Measurements from ENCODE around the gene MUC5AC. TPM values are rescaled to one million over a fixed set of nuclear protein-coding genes. Genes with fewer than 3 reads are reported as not detected.

The MUC5AC gene
- polyA plus RNA-seq, 1 donor (not counting 4 experiments of a cell fraction or from before 2014, with no cell fraction given): not detected

- H3K9me1 ChIP-seq (ENCODE audit: control insufficient read depth, extremely low read depth, insufficient read depth, low read length): no peaks in the 10 kb centered on the region
- H3K27me3 ChIP-seq (ENCODE audit: control insufficient read depth, extremely low read depth, insufficient read depth, low read length): no peaks in the 10 kb centered on the region
- FAIRE-seq (no peak), DNase-seq (ENCODE audit: low read depth, low spot score) (no peak)
- H3K9ac ChIP-seq (ENCODE audit: control insufficient read depth, extremely low read depth, insufficient read depth, low read length): no peak overlapping the region
- TF ChIP-seq CTCF (optimal IDR thresholded peaks at IDR 0.05 in 1 of 3, IDR thresholded peaks at IDR 0.05 in 1 of 3, conservative IDR thresholded peaks at IDR 0.05 in 1 of 3; ENCODE audit: extremely low read depth in 1 of 3, insufficient read depth in 2 of 3, low read length in 3 of 3) (no peak), EZH2 (IDR thresholded peaks at IDR 0.05; ENCODE audit: low read length) (no peak)
- H3K4me1 ChIP-seq (ENCODE audit: control insufficient read depth, extremely low read depth, insufficient read depth, low read length): no peaks in the 10 kb centered on the region
- H3K4me3 ChIP-seq (ENCODE audit: control insufficient read depth in 2 of 3, extremely low read depth in 1 of 3, insufficient read depth in 2 of 3, low read depth in 1 of 3, low read length in 3 of 3): no peak overlapping the region
- no peaks in the 10 kb centered on the region for H4K20me1 ChIP-seq (ENCODE audit: control insufficient read depth, extremely low read depth, insufficient read depth, low read length)
- no peaks in the 10 kb centered on the region for H3K36me3 ChIP-seq (ENCODE audit: control insufficient read depth in 2 of 2, extremely low read depth in 1 of 2, insufficient read depth in 2 of 2, low read length in 2 of 2)
- dilution Hi-C loops (cut with MboI; ENCODE audit: extremely low pct_ligation_motif_present, low sequenced_read_pairs): no loop called here
- H2AFZ ChIP-seq (ENCODE audit: control insufficient read depth, low read length): no peak overlapping the region
- H3K79me2 ChIP-seq (ENCODE audit: control insufficient read depth, insufficient read depth, low read length): no peaks in the 10 kb centered on the region
- H3K9me3 ChIP-seq (ENCODE audit: control insufficient read depth, low read depth, low read length): peaks cover 20% of the 10 kb centered on the region
- no peak overlapping the region for H3K4me2 ChIP-seq (ENCODE audit: control insufficient read depth, extremely low read depth, insufficient read depth, low read depth, low read length)
- H3K27ac ChIP-seq (ENCODE audit: control insufficient read depth, insufficient read depth, low read length): no peak overlapping the region
Observed at GRCh38 chr11:1174441-1175370, 17.0 kb downstream of the MUC5AC start.

- Histone ChIP-seq H3K36me3 (ENCODE audit: control insufficient read depth in 2 of 2, extremely low read depth in 1 of 2, insufficient read depth in 2 of 2, low read length in 2 of 2) (no peaks in the 10 kb centered on the region), H3K9ac (ENCODE audit: control insufficient read depth, extremely low read depth, insufficient read depth, low read length) (no peak overlapping the region), H3K9me1 (ENCODE audit: control insufficient read depth, extremely low read depth, insufficient read depth, low read length) (no peaks in the 10 kb centered on the region), H3K9me3 (ENCODE audit: control insufficient read depth, low read depth, low read length) (peaks cover 20% of the 10 kb centered on the region), H3K4me1 (ENCODE audit: control insufficient read depth, extremely low read depth, insufficient read depth, low read length) (no peaks in the 10 kb centered on the region), H4K20me1 (ENCODE audit: control insufficient read depth, extremely low read depth, insufficient read depth, low read length) (no peaks in the 10 kb centered on the region), H3K79me2 (ENCODE audit: control insufficient read depth, insufficient read depth, low read length) (no peaks in the 10 kb centered on the region), H3K27ac (ENCODE audit: control insufficient read depth, insufficient read depth, low read length) (no peak overlapping the region), H3K4me3 (ENCODE audit: control insufficient read depth in 2 of 3, extremely low read depth in 1 of 3, insufficient read depth in 2 of 3, low read depth in 1 of 3, low read length in 3 of 3) (no peak overlapping the region), H3K4me2 (ENCODE audit: control insufficient read depth, extremely low read depth, insufficient read depth, low read depth, low read length) (no peak overlapping the region), H3K27me3 (ENCODE audit: control insufficient read depth, extremely low read depth, insufficient read depth, low read length) (no peaks in the 10 kb centered on the region), H2AFZ (ENCODE audit: control insufficient read depth, low read length) (no peak overlapping the region)
- TF ChIP-seq CTCF (optimal IDR thresholded peaks at IDR 0.05 in 1 of 3, IDR thresholded peaks at IDR 0.05 in 1 of 3, conservative IDR thresholded peaks at IDR 0.05 in 1 of 3; ENCODE audit: extremely low read depth in 1 of 3, insufficient read depth in 2 of 3, low read length in 3 of 3): no peak
- TF ChIP-seq EZH2 (IDR thresholded peaks at IDR 0.05; ENCODE audit: low read length): no peak
- dilution Hi-C loops (cut with MboI; ENCODE audit: extremely low pct_ligation_motif_present, low sequenced_read_pairs): no loop called here
- FAIRE-seq (no peak), DNase-seq (ENCODE audit: low read depth, low spot score) (no peak)
Observed at GRCh38 chr11:1175461-1176223, 17.9 kb downstream of the MUC5AC start.
